HG03354 (cell line): ENCODE measurements around the gene ANKRD2.

ENCODE experiments used
- ATAC-seq: cut with Tn5 transposase; IDR thresholded peaks from one replicate; pipeline ENCODE4 v1.9.1; 2021; ENCODE audit warnings: mild to moderate bottlenecking; ENCODE audit not compliant: unreplicated experiment, poor library complexity, severe bottlenecking

The ANKRD2 gene

DNA sequence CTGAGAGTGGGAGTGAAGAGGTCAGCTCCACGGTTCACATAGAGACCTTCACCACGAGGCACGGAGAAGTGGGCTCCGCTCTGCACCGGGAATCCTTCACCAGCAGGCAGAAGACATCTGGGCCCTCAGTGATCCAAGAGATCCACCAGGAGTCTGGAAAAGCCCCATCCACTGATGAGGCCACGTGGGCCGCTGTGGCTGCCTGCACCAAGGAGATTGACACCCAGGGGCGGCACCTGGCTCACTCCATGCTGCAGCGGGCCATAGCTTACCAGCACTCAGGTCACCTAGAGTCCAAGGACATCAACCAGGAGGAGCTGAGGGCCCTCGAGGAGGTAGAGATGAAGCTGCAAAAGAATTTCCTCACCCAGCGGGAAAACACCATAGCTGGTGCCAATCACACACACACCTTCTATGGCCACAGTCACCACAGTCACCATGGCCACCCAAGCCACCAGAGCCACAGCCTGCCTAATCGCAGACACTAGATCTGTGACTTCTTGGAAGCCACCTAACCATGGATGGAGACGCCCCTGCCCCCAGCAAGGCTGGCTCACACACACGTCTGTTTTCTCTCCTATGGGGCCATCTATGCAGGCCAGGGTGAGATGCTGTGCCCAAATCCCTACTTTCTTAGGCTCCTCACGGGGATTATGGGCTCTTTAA, 17.6 kb downstream of the ANKRD2 start:
- no peak for ATAC-seq

DNA sequence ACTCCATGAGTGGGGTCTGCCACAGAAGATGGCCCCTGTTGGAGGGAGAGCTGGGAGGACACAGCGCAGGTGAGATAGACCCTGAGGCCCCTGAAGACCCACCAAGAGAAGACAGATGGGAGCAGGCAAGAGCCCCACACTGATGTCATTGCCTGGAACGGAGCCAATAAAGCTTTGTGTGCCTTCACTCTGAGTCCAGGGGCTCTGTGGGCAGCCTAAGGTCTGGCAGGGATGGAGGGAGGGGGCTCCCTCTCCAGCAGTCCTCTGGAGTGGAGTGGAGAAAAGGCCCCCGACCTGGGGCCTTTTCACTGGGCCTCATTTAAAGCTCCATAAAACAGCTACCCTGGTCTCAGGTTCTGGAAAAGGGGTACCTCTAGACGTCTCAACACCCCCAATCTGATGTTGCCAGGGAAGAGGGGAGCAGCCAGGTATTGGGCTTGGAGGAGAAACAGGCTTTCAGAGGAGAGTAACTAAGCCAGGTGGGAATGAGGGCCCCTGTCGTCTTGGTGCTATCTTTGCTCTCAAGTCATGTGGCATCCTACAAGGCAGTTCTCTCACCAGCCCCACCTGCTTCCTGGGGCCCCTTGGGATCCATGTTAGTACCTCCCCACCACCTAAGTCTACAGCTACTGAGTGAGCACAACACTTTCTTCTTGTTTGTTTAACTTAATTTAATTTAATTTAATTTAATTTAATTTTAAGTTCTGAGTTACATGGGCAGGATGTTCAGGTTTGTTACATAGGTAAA, 18.3 kb downstream of the ANKRD2 start:
- no peak for ATAC-seq

DNA sequence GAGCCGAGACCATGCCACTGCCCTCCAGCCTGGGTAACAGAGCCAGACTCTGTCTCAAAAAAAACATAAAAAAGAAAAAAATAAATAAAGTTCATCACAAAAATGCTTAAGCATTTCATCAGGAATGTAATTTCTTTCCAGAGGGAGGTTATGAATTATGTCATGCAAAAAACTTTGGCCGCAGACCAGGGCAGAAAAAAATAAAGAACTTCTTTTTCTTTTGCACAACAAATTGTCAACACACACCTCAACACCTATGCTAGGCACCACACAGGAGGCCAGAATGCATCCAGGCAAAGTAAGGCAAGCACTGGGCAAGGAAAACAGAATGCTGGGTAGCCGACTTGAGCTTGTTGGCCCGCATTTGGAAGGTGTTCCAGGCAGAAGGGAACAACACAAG, 20.8 kb downstream of the ANKRD2 start:
- ATAC-seq: no peak

DNA sequence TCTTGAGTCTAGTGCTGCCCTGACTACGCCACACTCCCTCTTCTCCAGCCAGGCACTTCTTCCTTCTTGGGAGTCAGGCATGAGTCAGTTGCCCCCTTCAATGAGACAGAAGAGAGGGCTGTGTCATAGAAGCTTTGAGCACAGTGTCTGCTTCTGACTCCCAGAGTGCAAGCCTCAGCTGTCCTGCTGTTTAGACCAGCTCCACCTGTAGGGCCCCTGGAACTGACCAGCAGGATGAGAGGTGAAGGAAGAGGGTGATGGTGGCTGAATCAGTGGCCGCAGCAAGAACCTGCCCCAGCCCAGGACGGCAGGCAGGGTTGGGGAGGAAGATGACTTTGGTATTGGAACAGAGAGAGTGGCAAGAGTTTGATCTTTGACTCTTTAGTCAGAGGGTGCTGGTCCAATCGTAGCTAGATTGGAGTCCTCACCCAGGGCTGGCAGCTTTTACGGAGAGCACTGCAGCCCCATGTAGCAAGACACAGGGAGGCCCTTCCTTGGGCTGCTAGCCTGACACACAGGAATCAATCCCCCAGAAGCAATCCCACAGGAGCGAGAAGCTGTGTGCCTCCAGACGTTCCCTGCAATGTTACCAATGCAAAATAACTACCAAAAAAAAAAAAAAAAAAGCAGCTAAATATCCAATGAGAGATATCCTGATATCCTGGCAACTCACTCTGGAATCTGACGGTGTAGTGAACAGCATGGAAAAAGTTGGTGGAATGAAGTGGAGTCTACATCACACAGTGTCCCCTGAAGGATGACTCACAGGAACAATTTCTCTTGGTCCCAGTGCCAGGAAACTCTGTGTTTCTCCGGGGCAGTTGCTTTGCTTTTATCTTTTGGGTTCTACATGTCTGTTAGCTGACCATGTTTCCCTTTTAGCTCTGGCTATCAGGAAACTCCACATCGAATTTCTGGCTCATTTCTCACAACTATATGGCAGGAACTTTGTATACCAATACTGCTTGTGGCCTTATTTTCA, 23.8 kb downstream of the ANKRD2 start:
- ATAC-seq: no peak

DNA sequence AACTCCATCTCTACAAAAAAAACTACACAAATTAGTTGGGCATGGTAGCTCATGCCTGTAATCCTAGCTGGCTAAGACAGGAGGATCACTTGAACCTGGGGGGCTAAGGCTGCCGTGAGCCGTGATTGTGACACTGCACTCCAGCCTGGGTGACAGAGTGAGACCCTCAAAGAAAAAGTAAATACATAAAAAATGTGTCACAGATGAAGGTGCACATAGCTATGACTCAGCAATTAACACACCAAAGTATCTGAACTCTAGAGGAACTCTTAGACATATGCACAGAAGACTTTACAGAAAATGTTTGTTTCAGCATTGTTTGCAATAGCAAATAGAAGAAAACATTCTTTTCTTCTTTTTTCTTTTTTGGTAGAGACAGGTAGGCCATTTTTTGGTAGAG, 25.2 kb downstream of the ANKRD2 start:
- ATAC-seq: no peak

DNA sequence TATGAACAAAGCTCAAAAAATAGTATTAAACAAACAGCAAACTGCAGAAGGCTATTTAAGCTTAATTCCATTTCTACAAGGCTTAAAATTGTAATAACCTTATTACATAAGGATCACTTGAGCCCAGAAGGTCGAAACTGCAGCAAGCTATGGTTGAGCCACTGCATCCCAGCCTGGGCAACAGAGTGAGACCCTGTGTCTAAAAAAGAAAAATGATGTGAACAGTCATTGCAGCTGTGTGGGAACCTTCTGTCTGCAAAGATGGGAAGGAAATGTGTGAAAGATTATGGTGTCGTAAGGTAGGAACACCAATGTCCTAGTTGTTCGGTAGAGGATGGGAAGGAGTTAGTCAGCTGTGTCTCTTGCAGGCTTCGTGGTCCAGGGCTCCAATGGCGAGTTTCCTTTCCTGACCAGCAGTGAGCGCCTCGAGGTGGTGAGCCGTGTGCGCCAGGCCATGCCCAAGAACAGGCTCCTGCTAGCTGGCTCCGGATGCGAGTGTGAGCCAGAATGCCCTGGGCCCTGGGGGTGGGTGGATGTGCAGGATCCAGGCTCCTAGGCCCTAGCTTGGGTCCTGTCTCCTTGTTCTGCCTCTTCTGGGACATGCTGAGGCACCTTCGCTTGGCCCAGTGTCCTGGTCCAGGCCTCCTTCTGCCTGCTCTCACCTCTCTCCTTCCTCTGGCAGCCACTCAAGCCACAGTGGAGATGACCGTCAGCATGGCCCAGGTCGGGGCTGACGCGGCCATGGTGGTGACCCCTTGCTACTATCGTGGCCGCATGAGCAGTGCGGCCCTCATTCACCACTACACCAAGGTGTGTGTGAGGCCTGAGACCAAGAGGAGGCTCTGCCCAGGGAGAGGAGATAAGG, 26.1 kb downstream of the ANKRD2 start:
- ATAC-seq: no peak

DNA sequence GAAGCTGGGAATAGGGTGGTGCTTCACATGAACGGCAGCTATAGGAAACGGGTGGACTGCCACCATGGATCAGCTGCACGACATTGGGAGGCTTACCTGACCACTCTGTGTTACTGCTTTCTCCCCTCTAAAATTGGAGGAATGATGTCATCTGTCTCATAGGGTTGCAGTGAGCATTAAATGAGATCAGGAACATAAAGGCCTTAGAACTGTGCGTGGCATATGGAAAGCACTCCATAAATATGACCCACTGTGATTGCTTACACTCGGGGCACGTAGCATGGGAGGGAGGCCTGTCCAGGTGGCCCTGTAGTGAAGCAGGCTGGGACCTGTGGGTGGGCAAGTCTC, 26.7 kb downstream of the ANKRD2 start:
- no peak for ATAC-seq

DNA sequence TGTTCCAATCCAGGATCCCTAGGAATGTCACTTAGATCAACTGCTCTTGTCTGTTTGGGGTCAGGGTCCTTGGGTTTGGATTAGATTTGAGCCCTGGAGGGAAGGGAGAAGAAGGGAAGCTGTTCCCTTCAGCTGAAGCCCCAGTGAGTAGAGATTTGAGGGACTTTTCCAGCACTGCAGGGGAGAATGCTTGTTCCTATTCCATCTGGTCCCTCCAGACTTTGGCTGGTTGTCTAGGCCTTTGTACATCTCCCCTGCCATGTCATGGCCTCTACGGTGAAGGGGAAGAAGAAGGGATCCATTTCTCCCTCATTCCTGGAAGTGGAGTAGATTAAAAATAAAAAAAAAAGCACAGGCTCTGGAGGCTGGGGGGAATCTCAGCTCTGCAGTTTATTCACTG, 28.0 kb downstream of the ANKRD2 start:
- ATAC-seq: no peak

DNA sequence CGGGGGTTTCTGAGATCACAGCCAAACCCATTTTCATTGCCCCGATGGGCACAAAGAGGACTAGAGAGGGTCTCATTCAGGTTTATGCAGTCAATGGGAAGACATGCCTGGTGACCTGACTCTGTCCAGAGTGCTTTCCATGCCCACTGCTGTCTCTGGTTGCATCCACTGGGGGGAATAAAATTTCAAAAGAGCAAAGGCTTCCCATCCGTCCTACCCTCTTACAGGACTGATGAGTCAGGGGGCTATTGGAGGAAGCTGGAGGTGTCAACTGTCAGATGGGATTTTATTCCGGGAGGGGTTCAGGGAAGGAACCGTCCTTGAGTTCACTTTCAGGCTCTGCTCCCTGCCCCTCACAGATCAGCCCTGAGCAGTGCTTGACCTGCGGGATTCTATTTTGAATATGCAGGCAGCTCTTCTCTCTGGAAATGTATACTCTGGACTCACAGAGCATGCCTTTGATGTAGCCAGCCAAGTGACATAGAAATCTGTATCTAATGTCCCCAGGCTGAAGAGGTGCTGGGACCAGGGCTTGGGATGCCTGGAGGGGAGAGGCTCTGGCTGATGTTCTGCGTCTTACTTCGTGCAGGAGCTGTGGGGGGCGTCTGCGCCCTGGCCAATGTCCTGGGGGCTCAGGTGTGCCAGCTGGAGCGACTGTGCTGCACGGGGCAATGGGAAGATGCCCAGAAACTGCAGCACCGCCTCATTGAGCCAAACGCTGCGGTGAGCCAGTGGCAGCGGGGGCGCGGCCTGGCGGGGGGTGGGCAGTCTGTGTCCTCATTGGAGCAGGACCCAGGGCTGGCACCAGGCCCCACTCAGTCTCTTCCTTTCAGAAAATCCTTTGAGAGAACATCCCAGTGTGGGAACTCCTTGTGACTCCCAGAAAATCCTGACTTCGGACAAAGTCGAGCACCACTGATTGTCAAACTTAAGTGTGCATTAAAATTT, 29.0 kb downstream of the ANKRD2 start:
- no peak for ATAC-seq

DNA sequence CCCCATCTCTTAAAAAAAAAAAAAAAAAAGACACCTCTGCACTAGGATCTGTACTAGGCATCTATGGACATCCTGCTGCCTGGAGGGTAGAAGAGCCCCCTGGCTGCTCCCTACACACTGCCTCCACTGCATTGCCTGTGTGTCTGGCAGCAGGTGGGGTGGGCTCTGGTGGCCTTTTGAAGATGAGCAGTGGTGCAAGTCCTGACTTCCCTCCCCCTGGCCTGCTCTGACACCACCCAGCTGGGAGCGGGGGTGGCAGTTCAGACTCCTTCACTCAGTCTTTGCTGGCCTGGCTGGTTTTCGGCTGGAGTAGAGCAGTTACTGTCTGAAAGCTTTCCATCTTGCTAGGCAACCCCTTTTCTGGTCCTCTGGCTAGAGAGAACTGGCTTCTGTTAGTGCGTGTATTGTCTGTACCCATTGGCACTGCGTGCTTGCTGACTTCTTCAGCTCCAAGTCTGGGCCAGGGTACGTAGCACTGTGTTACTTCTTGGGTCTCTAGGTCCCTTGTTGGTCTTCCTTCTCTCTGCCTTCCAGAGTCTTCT, 34.6 kb downstream of the ANKRD2 start:
- ATAC-seq: no peak

DNA sequence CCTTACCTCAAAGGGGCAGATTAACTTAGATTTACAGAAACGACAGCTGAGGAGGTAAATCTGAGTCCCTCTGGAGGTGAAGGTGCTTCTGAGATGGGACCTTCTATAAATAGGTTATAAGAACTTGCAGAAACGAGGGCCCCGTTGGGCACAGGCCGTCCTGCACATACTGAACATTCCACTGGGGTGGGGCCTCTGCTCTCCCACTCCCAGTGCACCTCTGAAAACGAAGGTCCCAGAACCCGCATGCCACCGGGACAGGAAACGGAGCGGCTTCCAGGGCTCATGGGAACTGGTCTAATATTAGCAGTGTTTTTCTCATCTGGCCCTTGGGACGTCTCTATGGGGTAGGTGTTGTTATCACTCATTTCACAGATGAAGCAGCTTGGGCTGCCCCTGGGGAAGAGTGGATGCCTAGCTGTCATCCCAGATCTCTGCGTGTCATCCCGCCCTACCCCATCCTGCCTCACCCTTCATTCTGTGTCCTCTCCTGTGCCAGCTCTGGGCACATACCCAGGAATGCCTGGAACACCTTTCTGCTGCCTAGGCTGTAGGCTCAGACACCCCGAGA, 36.5 kb downstream of the ANKRD2 start:
- ATAC-seq: no peak

DNA sequence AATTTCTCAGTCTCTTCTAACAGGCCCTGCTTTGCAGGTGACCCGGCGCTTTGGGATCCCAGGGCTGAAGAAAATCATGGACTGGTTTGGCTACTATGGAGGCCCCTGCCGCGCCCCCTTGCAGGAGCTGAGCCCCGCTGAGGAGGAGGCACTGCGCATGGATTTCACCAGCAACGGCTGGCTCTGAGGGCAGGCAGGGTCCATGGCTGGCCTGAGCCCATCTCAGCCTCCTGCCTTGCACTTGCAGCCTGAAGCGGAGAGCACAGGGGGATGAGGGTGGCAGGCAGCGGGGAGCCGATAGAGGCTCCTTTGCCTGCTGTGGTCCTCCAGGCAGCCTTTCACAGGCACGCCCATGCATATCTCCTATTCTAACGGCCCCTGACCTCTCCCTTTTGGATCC, 38.9 kb downstream of the ANKRD2 start:
- ATAC-seq: no peak

DNA sequence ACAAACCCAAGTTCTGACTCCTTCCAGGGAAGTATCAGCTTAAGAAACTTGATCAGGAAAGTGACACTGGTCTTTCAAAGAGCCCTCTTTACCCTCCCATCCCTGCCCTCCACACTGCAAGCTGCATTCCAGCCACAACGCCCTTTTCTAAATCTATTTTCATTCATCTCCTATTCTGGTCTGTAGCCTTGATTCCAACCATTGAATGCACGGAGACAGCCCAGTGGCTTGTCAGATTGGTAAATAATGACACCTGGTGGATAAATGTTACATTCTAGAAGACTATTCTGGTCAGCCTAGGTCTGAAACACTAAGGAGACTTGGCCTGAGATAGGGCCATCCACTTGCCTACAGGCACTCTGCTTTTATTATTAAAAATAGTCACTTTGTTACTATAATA, 39.8 kb downstream of the ANKRD2 start:
- ATAC-seq: no peak

DNA sequence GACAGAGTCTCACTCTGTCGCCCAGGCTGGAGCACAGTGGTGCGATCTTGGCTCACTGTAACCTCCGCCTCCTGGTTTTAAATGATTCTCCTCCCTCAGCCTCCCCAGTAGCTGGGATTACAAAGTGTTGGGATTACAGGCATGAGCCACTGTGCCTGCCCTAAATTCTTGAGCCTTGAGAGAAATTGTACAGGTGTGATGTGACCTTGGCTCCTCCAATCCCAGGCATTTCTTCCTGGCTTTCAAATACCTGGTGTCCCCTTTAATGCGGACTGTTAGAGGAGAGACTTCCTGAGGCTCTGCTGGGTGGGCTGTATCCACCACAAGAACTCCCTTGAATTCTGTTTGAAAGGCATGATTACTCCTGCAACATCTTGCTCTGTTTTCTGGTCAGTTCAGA, 45.7 kb downstream of the ANKRD2 start:
- ATAC-seq: no peak

DNA sequence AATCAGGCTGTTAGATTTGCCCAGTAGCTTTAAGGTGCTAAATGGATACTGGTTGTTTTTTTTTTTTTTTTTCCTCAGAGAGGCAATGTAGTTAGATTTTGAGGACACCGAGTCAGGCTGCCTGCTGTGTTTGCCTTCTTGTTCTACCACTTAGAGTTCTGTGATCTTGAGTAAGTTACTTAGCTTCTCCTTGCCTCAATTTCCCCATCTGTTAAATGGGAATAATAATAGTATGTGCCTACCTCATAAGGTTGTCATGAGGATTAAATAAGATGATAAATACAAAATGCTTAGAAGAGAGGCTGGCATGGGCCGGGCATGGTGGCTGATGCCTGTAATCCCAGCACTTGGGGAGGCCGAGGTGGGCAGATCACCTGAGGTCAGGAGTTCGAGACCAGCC, 46.2 kb downstream of the ANKRD2 start:
- no peak for ATAC-seq

DNA sequence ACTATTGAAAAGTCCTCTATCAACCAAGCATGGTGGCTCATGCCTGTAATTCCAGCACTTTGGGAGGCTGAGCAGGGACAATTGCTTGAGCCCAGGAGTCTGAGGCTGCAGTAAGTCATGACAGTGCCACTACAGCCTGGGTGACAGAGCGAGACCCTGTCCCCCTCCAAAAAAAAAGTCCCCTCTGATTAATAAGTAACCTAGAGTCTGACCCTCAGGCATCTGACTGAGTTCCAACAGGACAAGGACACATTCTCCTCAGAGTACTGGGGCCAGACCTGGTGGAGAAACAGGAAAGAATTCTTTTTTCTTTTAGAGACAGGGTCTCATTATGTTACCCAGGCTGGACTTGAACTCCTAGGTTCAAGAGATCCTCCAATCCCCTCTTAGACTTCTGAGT, 50.7 kb downstream of the ANKRD2 start:
- ATAC-seq: no peak

DNA sequence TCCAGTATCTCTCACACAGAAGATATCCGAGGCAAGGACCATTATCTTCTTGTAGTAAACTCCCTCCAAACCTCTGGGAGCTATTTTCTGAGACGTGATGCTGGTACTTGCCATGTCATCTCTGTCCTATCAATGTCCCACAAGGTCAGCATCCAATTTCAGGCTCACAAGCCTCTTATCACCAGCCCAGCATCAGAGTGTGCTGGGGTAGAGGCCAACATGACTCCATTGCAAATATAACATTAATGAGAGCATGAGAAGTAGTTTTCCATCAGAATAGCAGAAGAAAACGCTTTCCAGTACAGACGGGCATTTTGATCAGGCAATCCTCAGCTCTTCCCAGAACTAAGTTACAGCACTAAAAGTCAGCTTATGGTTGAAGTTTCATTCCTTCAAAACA, 55.2 kb downstream of the ANKRD2 start:
- ATAC-seq: no peak

DNA sequence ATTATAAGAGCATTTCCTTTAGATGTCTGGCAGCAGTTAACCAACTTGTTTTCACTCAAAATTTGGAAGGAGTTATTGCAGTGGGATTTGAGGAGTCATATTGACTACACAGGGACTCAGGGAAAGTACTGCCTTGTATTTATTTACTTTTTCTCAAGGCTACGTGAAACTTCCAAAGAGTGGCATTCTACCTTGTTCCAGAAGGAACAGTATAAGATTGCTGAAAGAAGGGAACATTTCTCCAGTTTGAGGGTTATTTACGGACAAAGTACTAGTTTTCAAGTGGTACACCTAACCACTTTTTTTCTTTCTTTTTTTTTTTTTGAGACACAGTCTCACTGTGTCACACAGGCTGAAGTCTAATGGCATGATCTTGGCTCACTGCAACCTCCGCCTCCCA, 55.6 kb downstream of the ANKRD2 start:
- ATAC-seq: no peak
